H1 (cell line): ENCODE results near the gene ACY1. TPM values are rescaled to one million over a fixed set of nuclear protein-coding genes. Genes with fewer than 3 reads are reported as not detected.

Source experiments
- BCL11A ChIP-seq, 2 experiments: IDR thresholded peaks; one replicate each; pipeline ENCODE4 v1.6.1; 2011; ENCODE audit warnings: low read depth in 2 of 2, low read length in 2 of 2, mild to moderate bottlenecking in 2 of 2
- MAFK ChIP-seq: IDR thresholded peaks from 2 replicates; pipeline ENCODE4 v1.6.1; 2012; ENCODE audit warnings: low read depth, mild to moderate bottlenecking, improper control_type of control experiment, low read length
- SIRT6 ChIP-seq: IDR thresholded peaks from one replicate; pipeline ENCODE4 v1.7.1; 2012; ENCODE audit warnings: low read length, inconsistent platforms
- TEAD4 ChIP-seq: IDR thresholded peaks from 2 replicates; pipeline ENCODE4 v1.6.1; 2012; ENCODE audit warnings: low read depth, low read length, inconsistent platforms, mixed read lengths
- USF2 ChIP-seq: IDR thresholded peaks from 2 replicates; pipeline ENCODE4 v1.6.1; 2011; ENCODE audit warnings: low read length, improper control_type of control experiment
- polyA plus RNA-seq, 7 experiments: library from polyadenylated mRNA; depleted of rRNA in 3 of 7; stranded (reverse) in 5 of 7; unstranded in 2 of 7; fragments of >200 nt in 5 of 7; fragments of 200-250 nt in 2 of 7; gene quantifications; 1 replicate in 5 of 7; 2 replicates in 1 of 7; 4 replicates in 1 of 7; pipeline versions ENCODE4 v1.2.1 to v1.2.3, GENCODE V29; 2011 to 2013; ENCODE audit warnings: missing spikeins in 2 of 7, mixed read lengths in 2 of 7
- total RNA-seq: library from RNA; stranded (reverse); fragmentation: NEBNext Ultra II Directional; extraction: Animal tissue kit (Norgen Biotek cat#: 25700); gene quantifications from 2 replicates; pipeline ENCODE4 v1.2.1, GENCODE V29; 2021

The ACY1 gene
- total and polyA plus RNA-seq, 2 of the 8 experiments (the other 6 are each of a cell fraction or from before 2014, with no cell fraction given): 48.3 to 113 TPM

GRCh38 chr3:52029535-52029934 lies 46.2 kb downstream of the ACY1 start (continued):
- TF ChIP-seq USF2 (no peak), BCL11A (IDR thresholded peaks at IDR 0.05; ENCODE audit: low read depth in 2 of 2, low read length in 2 of 2) (no peak), MAFK (no peak), TEAD4 (no peak), SIRT6 (no peak)
